Mucosa of rectum (tissue), 2 donors: ENCODE data around the gene SEMA4D.

Experiments used
- H3K27ac ChIP-seq, 2 donors: one replicate each; pipeline ENCODE4 v1.7.0; 2013; ENCODE audit warnings: inconsistent platforms in 2 of 2, low read depth in 2 of 2, low read length in 2 of 2
- H3K27me3 ChIP-seq, 2 donors: one replicate each; pipeline ENCODE4 v1.7.0; 2013; ENCODE audit warnings: low read length in 2 of 2; ENCODE audit not compliant: control insufficient read depth in 2 of 2, insufficient read depth in 2 of 2
- H3K36me3 ChIP-seq, 2 donors: one replicate each; pipeline ENCODE4 v1.7.0; 2013; ENCODE audit warnings: low read length in 2 of 2; ENCODE audit not compliant: control insufficient read depth in 2 of 2, insufficient read depth in 2 of 2
- H3K4me1 ChIP-seq, 2 donors: one replicate each; pipeline ENCODE4 v1.7.0; 2013; ENCODE audit warnings: low read length in 2 of 2, mild to moderate bottlenecking in 1 of 2; ENCODE audit not compliant: control insufficient read depth in 2 of 2, insufficient read depth in 2 of 2
- H3K4me3 ChIP-seq, 2 donors: one replicate each; pipeline ENCODE4 v1.7.0; 2013; ENCODE audit warnings: low read length in 2 of 2
- H3K9ac ChIP-seq, 2 donors: one replicate each; pipeline ENCODE4 v1.7.0; 2013; ENCODE audit warnings: low read length in 2 of 2, low read depth in 1 of 2, mild to moderate bottlenecking in 1 of 2
- H3K9me3 ChIP-seq, 2 donors: one replicate each; pipeline ENCODE4 v1.7.0; 2013; ENCODE audit warnings: low read length in 2 of 2; ENCODE audit not compliant: control insufficient read depth in 2 of 2
- donor health status: healthy.
- donor health status: Normal muscosa, but diverticular disease.

Gene SEMA4D

DNA sequence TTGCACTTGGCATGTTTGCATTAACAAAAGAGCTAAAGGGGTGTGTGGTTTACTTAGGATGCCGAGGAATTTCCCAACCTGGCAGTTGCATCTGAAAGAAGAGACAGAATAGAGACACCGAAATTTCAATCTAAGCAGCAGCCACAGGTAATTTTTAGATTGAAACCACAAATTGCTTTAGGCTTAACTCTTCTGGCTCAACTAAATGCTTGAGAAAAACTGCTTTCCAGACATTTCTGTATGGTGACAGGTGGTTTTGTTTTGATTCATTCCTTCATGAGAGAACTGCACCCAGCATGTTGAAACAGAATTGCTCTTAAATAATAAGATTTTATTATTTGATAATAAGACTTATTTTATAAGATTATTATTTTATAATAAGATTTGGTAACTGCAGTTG is 158.1 kb downstream of the SEMA4D start:
- Histone ChIP-seq H3K9ac (no peak overlapping the region), H3K4me1 (no peaks in the 10 kb centered on the region), H3K27me3 (no peaks in the 10 kb centered on the region), H3K27ac (no peak overlapping the region), H3K4me3 (no peak overlapping the region), H3K9me3 (no peaks in the 10 kb centered on the region), H3K36me3 (peaks cover 48 to 62% of the 10 kb centered on the region in 2 donors)

DNA sequence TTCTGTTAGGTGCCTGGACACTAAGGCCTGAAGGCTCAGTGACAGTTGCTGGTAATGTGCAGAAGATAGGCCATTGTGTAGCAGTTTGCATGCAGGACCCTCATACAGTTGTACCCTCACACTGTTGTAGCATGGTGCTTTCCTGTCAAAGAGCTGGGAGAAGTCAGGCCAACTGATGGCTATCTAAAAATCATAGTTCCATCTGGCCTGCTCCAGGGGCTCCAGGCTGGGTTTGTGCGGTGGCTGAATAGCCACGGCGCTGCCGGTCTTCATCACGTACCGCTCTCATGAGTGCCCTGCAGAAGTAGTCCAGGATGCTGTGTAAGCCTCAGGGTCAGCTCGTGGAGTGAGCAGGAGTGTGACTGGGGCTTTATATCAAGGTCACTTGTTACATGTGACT is 167.4 kb downstream of the SEMA4D start:
- no peaks in the 10 kb centered on the region for H3K4me1 ChIP-seq

GRCh38 chr9:89329917-89330316 is 168.0 kb downstream of the SEMA4D start:
- Histone ChIP-seq H3K27ac (no peak overlapping the region), H3K4me1 (no peaks in the 10 kb centered on the region), H3K4me3 (no peak overlapping the region), H3K36me3 (peaks cover 66 to 71% of the 10 kb centered on the region in 2 donors), H3K9ac (no peak overlapping the region), H3K9me3 (no peaks in the 10 kb centered on the region), H3K27me3 (no peaks in the 10 kb centered on the region)

More for the DNA sequence above, 167.4 kb downstream of the SEMA4D start:
- Histone ChIP-seq H3K9me3 (no peaks in the 10 kb centered on the region), H3K27me3 (no peaks in the 10 kb centered on the region), H3K36me3 (peaks cover 66 to 76% of the 10 kb centered on the region in 2 donors), H3K4me3 (no peak overlapping the region), H3K9ac (no peak overlapping the region), H3K27ac (no peak overlapping the region)

DNA sequence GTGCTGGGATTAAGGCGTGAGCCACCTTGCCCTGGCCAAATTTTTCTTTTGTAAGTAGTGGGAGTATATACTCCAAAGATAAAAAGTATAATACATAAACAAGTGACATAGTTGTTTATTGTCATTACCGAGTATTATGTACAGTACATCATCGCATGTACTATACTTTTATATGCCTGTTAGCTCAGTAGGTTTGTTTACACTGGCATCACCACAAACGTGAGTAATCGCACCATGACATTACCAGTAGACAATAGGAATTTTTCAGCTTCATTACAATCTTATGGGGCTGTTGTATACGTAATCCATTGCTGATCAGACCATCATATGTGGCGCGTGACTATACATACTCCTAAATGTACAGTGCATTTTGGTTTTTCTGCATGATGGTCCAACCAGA is 169.8 kb downstream of the SEMA4D start:
- no peak overlapping the region for H3K9ac ChIP-seq
- H3K9me3 ChIP-seq, result no peaks in the 10 kb centered on the region
- no peak overlapping the region for H3K27ac ChIP-seq
- no peaks in the 10 kb centered on the region for H3K4me1 ChIP-seq
- H3K36me3 ChIP-seq, result peaks cover 50 to 54% of the 10 kb centered on the region in 2 donors
- no peaks in the 10 kb centered on the region for H3K27me3 ChIP-seq
- no peak overlapping the region for H3K4me3 ChIP-seq

GRCh38 chr9:89325733-89326132 is 172.2 kb downstream of the SEMA4D start:
- H3K27ac ChIP-seq, result no peak overlapping the region
- H3K9me3 ChIP-seq, result no peaks in the 10 kb centered on the region
- no peak overlapping the region for H3K4me3 ChIP-seq
- no peaks in the 10 kb centered on the region for H3K4me1 ChIP-seq
- H3K36me3 ChIP-seq, result peaks cover 35 to 39% of the 10 kb centered on the region in 2 donors
- no peak overlapping the region for H3K9ac ChIP-seq
- no peaks in the 10 kb centered on the region for H3K27me3 ChIP-seq

- H3K27ac ChIP-seq, result no peak overlapping the region
- H3K36me3 ChIP-seq, result peaks cover 17% of the 10 kb centered on the region in 2 donors
- H3K4me3 ChIP-seq, result no peak overlapping the region
- no peaks in the 10 kb centered on the region for H3K27me3 ChIP-seq
- H3K9me3 ChIP-seq, result no peaks in the 10 kb centered on the region
- H3K4me1 ChIP-seq, result peaks cover 8 to 9% of the 10 kb centered on the region in 2 donors
- no peak overlapping the region for H3K9ac ChIP-seq
These were observed 174.5 kb downstream of the SEMA4D start for GRCh38 chr9:89323390-89323789.

GRCh38 chr9:89319015-89319905 is 178.7 kb downstream of the SEMA4D start:
- peaks cover 12 to 18% of the 10 kb centered on the region in 2 donors for H3K4me1 ChIP-seq
- H3K36me3 ChIP-seq, result peaks cover 4 to 5% of the 10 kb centered on the region in 2 donors
- no peaks in the 10 kb centered on the region for H3K9me3 ChIP-seq
- H3K9ac ChIP-seq, result peak overlapping the region; percentile 94 to 98
- H3K27ac ChIP-seq, result peak overlapping the region; percentile 99 to 100
- no peaks in the 10 kb centered on the region for H3K27me3 ChIP-seq
- peak overlapping the region; percentile 75 to 91 for H3K4me3 ChIP-seq

DNA sequence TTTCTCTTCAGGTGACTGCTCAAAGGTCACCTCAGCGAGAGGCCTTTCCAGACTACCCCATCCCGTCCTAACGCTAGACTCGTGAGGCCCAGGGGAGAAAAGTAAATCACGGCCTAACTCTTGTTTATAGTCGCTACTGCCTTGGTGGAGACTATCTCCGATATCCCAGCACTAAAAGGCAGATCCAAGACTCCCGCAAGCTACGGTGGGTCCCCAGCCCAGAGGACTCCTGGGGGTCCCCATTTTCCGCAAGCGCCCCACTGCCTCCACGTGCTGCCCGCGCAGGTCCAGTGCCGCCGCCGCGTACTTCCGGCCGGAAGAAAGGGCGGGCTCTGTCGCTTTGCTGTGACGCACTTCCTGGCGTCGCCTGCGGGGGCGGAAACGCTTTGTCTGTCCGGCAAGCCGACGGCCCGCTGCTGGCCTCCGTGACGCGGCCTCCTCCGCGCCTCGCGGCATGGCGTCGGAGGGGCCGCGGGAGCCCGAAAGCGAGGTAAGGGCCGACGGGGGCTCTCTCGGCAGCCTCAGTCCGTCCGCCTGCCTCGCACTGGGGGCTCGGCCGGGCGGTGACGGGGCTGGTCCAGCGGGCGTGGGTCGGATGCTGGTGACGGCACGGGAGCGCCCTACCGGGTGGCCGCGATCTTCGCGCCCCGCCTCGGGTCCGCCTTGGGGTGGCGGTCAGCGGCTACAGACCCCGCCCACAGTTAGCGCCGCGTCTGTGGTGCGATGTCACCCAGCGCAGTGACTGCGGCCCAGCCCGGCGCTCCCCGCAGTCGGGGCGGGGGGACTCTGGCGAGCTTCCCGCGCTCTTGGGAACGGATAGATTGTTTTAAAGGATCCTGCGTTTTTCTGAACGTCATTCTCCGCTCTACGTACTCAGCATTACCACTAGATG is 179.5 kb downstream of the SEMA4D start, which contains the start of gene SECISBP2:
Gene SECISBP2 (plus strand): TSS at position 378 of the 892 bp plus-strand sequence. CDS start 77 bp downstream, at position 455.
- H3K4me3 ChIP-seq, result peak within 1 kb of the TSS; percentile 75 to 91
- no peaks in the 10 kb centered on the region for H3K9me3 ChIP-seq
- H3K27me3 ChIP-seq, result no peaks in the 10 kb centered on the region
- H3K4me1 ChIP-seq, result peaks cover 18% of the 10 kb centered on the region in 2 donors
- H3K36me3 ChIP-seq, result peaks cover 4 to 5% of the 10 kb centered on the region in 2 donors
- H3K9ac ChIP-seq, result peak within 1 kb of the TSS; percentile 94 to 98
- peak within 1 kb of the TSS; percentile 99 to 100 for H3K27ac ChIP-seq

- Histone ChIP-seq H3K27me3 (no peaks in the 10 kb centered on the region), H3K9me3 (no peaks in the 10 kb centered on the region), H3K9ac (peak overlapping the region; percentile 42 to 98), H3K4me3 (peak overlapping the region in 1 of 2 donors; percentile 91), H3K4me1 (peaks cover 18 to 25% of the 10 kb centered on the region in 2 donors), H3K27ac (peak overlapping the region; percentile 99 to 100), H3K36me3 (peaks cover 2 to 4% of the 10 kb centered on the region in 2 donors)
These were observed 180.6 kb downstream of the SEMA4D start for GRCh38 chr9:89317282-89317681.
